ENCODE data around the gene CHCHD6.

Gene CHCHD6

DNA sequence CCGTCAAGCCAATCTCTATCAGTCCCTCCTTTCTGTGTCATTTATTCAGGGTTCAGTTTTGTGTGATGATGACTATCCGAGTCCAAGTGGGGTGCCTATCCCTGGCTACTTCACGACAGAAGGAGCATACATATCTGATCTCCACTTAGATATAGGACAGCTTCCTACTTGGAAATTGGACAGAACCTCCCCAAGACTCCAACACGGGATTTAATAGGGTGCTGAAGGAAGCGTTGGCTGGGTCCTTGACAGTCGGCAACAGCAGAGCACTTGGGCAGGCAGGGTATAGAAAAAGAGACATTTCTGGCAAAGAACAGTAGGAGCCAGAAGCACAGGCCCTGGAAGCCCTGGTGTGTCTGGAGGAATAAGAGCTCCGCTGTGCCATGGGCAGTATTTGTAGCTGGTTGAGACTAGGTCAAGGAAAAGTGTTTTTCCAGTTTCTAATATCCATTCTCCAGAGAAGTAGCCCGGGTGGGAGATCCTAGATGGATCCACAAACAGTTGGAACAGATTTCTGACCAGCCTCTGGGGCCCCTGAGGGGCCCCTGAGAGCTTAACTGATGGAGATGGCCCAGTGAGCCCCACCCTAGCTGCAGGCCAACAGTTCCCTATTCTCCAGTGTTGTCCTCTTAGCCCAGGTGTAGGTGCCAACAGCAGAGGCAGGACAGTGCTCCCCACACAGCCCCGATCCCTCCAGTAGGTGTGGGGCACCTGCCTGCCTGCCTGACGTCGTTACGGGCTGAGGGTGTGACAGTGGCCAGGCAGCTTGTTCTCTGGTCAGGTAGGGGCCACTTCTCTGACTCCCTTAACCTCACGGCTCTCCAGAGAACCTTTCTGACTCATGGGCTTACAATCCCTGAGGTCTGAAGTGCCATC is 130.8 kb downstream of the CHCHD6 start:
- Mint-ChIP-seq H3K27me3 (no peaks in the 10 kb centered on the region), H3K27ac (no peak overlapping the region), H3K9me3 (no peaks in the 10 kb centered on the region), H3K4me3 (no peak overlapping the region), H3K4me1 (no peaks in the 10 kb centered on the region), H3K36me3 (peaks cover 12% of the 10 kb centered on the region)

DNA sequence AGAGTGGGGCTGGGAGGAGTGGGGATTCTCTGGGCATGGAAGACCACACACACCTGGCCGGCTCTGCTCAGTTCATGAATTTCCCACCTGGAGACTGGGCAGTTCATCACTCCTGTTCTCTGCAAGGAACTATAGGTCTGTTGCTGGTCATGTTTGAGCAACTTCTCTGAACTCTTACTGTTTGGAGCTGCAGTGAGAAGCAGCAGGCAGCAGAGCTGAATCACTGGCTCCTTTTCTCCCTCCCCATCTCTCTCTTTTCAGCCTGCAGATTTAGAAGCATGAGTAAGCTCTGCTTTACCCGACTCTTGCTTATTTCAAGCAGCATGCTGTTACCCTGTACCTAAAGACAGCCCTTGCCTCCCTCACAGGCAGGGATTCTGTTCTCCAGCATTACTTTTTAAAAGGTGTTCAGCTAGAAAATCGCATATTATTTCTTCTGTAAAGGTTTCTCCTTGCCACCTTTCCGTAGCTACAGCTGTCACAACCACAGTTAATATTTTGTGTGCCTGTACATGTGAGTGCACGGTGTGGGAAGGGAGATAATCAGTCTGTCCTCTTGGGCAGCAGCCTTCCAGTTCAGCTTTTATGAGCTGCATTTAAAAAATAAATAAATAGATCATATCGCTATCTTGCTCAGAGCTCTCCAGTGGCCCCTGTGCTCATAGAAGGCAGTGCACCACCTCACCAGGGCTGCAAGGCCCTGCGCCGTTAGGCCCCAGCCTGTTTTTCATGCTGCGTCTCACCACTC is 131.6 kb downstream of the CHCHD6 start:
- no peaks in the 10 kb centered on the region for H3K4me1 Mint-ChIP-seq
- H3K27ac Mint-ChIP-seq = no peak overlapping the region
- H3K36me3 Mint-ChIP-seq = peaks cover 14% of the 10 kb centered on the region
- H3K4me3 Mint-ChIP-seq = no peak overlapping the region
- no peaks in the 10 kb centered on the region for H3K27me3 Mint-ChIP-seq
- H3K9me3 Mint-ChIP-seq = no peaks in the 10 kb centered on the region

DNA sequence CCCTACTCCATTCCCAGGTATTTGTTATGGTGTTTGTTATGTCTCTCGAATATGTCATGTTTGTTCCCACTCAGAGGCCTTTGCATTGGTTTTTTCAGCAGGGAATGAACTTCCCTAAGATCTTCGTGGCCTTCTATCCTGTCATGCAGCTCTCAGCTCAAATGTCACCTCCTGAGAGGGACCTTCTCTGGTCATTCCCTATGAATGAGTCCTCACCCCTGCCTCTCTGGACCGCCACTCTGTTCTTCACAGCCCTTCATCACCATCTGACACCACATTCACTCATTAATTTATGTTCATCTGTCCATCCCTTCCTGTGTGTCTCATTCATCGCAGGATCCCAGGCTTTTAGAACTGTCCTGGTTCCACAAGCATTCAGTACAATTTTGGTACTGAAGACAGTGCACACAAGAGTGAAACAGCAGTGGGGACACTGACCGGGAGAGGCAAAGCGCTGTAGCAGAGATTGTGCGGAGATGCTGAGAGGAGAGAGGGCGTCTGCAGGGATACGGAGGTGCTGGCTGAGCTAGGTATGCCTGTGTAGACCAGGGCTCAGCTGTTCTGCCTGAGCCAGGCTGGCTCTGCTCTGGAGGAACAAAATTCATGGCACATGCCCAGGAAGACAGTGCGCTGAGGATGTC is 132.3 kb downstream of the CHCHD6 start:
- no peak overlapping the region for H3K27ac Mint-ChIP-seq
- H3K4me3 Mint-ChIP-seq = no peak overlapping the region
- H3K4me1 Mint-ChIP-seq = no peaks in the 10 kb centered on the region
- H3K27me3 Mint-ChIP-seq = no peaks in the 10 kb centered on the region
- H3K9me3 Mint-ChIP-seq = no peaks in the 10 kb centered on the region
- H3K36me3 Mint-ChIP-seq = peaks cover 14% of the 10 kb centered on the region

DNA sequence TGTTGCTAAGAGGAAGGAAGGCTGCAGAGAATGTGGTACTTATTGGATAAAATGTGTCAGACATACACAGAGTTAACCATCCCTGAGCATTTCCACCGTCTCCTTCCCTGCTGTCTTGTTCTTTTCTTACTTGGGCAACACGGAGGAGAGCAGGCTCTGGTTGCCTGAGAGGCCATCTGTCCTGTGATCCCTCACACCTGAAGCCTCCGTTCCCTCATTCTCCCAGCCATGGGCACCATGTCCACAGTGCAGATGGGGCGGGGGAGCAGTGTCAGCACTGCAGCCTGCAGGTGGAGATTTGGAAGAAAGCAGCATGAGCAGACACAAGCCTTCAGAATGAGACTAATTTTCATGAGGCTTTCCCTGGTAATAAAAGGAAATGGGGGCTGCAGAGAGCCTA is 133.7 kb downstream of the CHCHD6 start:
- Mint-ChIP-seq H3K9me3 (no peaks in the 10 kb centered on the region), H3K4me1 (no peaks in the 10 kb centered on the region), H3K27ac (no peak overlapping the region)

DNA sequence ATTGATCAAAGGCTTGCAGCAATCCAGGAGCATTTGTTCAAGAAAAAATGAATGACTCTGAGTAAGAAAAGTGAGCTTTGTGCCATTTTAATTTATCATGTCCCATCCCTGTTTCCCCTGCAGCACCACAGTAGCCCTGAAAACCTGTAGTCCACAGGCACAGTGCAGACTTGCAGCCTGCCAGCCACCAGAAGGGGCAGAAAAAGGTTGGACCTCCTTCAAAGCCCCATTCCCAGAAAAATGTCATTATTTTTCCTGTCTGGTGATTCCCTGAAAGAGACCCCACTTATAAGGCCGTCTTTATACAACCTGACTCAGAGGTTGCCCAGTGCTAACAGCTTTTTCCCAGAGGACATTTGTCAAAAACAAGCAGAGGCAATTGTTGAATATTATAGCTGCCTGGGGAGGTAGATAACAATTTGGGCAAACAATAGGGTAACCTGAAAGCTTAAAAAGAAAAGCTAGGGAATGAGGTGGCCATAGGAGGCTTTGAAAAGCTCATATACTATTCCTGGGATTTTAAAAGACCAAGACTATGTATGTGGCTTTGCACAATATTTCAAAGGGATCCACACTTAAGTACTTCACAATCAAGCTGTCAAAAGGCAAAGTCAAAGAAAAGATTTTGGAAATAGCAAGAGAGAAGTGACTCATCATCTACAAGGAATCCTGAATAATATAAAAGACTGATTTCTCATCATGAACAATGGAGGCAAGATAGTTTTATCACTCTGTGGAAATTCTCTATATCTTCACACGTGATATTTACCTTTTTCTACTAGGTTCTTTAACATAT is 142.1 kb downstream of the CHCHD6 start:
- no peaks in the 10 kb centered on the region for H3K9me3 Mint-ChIP-seq
- no peaks in the 10 kb centered on the region for H3K4me1 Mint-ChIP-seq
- peaks cover 5% of the 10 kb centered on the region for H3K36me3 Mint-ChIP-seq
- H3K4me3 Mint-ChIP-seq = no peak overlapping the region
- H3K27me3 Mint-ChIP-seq = no peaks in the 10 kb centered on the region
- H3K27ac Mint-ChIP-seq = peak overlapping the region; percentile 14

More for the DNA sequence above, 133.7 kb downstream of the CHCHD6 start:
- H3K36me3 Mint-ChIP-seq = peaks cover 12% of the 10 kb centered on the region
- no peaks in the 10 kb centered on the region for H3K27me3 Mint-ChIP-seq
- H3K4me3 Mint-ChIP-seq = no peak overlapping the region

DNA sequence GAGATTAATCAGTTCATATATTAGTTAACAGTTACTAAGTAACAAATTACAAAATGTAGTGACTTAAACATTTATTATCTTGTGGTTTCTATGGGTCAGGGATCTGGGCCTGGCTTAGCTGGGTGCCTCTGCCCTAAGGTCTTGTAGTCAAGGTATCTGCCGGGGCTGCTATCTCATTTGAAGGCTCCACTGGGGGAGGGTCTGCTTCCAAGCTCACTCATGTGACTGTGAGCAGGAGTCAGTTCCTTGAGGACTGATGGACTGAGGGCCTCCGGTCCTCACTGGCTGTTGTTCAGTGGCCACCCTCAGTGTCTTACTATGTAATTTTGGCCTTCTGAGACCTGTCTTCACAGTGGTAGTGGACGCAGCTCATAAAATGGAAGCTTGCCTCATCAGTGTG is 143.0 kb downstream of the CHCHD6 start:
- H3K9me3 Mint-ChIP-seq = no peaks in the 10 kb centered on the region
- H3K4me3 Mint-ChIP-seq = no peak overlapping the region
- no peak overlapping the region for H3K27ac Mint-ChIP-seq
- H3K4me1 Mint-ChIP-seq = no peaks in the 10 kb centered on the region
- H3K36me3 Mint-ChIP-seq = peaks cover 5% of the 10 kb centered on the region
- no peaks in the 10 kb centered on the region for H3K27me3 Mint-ChIP-seq

DNA sequence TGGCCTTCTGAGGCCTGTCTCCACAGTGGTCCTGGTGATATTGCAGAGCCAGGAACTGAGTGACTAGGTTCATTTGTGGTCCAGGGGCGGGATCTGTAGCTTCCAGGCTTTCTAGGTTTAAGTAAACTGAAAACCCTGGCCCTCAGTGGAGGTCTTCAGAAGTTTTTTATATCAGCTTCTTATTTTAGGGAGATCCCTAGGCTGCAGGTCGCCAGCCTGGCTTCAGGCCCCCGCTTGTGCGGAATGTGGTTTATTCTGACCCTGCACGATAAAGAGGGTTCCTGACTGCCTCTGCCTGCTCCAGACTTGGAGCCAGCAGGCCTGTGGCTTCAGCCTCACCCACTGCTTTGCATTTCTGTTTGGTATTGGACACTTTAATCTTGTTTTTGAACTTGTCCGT is 145.0 kb downstream of the CHCHD6 start:
- peaks cover 10% of the 10 kb centered on the region for H3K36me3 Mint-ChIP-seq
- no peaks in the 10 kb centered on the region for H3K9me3 Mint-ChIP-seq
- H3K27me3 Mint-ChIP-seq = no peaks in the 10 kb centered on the region
- no peak overlapping the region for H3K27ac Mint-ChIP-seq
- no peaks in the 10 kb centered on the region for H3K4me1 Mint-ChIP-seq
- H3K4me3 Mint-ChIP-seq = no peak overlapping the region

DNA sequence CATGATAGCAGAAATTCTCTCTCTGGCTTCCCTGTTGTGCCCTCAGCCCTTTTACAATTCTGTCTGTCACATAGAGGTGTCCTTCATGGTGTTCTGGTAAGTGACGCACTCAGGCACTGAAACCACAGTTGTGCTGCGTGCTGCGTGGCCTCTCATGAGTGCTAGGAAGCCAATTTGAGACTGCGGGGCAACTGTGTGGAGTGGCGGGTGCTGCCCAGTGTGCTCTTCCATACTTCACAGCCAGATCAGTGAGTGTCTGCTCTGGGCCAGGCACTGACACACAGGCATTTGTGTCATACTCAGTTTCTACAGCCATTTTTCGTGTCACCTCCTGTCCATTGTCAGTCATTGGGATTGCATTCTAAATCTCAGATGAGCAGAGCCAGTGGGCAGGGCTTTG is 145.7 kb downstream of the CHCHD6 start:
- H3K4me3 Mint-ChIP-seq = no peak overlapping the region
- no peaks in the 10 kb centered on the region for H3K9me3 Mint-ChIP-seq
- peaks cover 17% of the 10 kb centered on the region for H3K36me3 Mint-ChIP-seq
- no peaks in the 10 kb centered on the region for H3K4me1 Mint-ChIP-seq
- H3K27ac Mint-ChIP-seq = no peak overlapping the region
- H3K27me3 Mint-ChIP-seq = no peaks in the 10 kb centered on the region

DNA sequence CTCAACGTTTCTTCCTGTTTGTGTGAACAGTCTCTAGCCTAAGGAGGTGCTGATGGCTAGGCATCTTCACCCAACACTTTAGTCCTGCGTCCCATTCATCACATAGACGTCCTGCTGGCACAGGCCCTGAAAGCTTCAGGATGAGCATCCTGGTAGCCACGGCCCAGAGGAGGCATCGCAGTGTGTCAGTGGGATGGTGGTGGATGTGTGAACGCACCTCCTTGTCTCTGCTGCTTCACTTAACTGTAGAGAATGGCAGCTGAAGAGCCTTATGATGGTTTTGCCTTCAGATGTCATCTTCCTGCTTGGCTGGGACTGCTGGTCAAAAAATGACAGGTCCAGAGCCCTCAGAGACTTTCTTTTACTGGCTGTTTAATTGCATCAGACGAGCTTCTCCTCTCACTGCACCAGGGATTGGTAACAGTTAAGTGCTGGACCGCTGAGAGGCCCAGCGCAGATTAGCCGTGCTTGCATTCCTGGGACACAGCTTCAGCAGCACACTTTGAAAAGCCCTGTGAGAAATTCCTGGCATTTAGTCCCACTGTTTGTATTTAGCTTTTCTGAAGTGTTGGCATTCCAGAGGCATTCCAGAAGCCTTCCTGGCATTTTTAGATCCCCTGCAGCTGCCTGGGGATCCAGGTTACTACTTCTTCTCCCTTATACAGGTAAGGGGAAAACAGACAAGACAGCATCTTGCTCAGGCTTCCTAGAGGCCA is 146.5 kb downstream of the CHCHD6 start:
- Mint-ChIP-seq H3K4me3 (no peak overlapping the region), H3K27me3 (no peaks in the 10 kb centered on the region), H3K9me3 (no peaks in the 10 kb centered on the region), H3K36me3 (peaks cover 17% of the 10 kb centered on the region), H3K27ac (no peak overlapping the region), H3K4me1 (no peaks in the 10 kb centered on the region)

DNA sequence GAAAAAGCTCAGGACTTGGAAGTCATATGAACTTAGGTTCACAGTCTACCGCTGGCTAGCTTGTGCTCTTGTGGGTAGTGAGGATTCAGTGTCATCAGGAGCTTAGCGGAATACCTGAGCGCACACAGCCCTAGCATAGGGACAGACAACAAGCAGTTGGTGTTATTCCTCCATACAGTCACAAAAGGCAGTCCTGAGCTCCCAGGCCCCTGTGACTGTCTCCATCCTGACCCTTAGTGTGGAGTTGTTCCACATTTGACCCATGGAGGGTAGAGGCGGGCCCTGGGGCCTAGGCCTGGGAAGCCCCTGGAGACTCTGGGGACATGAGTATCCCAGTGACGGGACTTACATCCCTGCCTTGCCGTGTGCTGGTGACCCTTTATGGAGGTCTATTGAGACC is 147.3 kb downstream of the CHCHD6 start:
- H3K4me3 Mint-ChIP-seq = no peak overlapping the region
- H3K4me1 Mint-ChIP-seq = no peaks in the 10 kb centered on the region
- no peak overlapping the region for H3K27ac Mint-ChIP-seq
- H3K36me3 Mint-ChIP-seq = peaks cover 15% of the 10 kb centered on the region
- no peaks in the 10 kb centered on the region for H3K9me3 Mint-ChIP-seq
- H3K27me3 Mint-ChIP-seq = no peaks in the 10 kb centered on the region

DNA sequence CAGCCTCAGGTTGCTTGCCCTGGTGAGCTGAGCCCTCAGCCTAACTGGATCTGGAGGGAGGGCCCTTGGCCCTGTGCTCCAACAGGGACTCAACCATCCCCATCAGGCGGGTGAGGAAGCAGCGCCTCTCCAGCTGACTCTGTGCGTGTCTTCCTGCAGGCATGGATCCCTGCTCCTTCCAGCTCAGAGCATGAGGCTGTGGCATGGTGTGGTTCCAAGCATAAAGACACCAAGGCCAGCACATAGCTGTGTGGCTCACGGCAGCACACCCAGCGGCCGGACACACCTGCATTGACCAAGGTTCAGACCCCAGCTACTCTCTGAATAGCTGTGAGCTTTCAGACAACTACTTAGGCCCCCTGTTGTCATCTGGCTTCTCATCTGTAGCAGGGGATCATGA is 147.9 kb downstream of the CHCHD6 start:
- peaks cover 15% of the 10 kb centered on the region for H3K36me3 Mint-ChIP-seq
- no peak overlapping the region for H3K4me3 Mint-ChIP-seq

DNA sequence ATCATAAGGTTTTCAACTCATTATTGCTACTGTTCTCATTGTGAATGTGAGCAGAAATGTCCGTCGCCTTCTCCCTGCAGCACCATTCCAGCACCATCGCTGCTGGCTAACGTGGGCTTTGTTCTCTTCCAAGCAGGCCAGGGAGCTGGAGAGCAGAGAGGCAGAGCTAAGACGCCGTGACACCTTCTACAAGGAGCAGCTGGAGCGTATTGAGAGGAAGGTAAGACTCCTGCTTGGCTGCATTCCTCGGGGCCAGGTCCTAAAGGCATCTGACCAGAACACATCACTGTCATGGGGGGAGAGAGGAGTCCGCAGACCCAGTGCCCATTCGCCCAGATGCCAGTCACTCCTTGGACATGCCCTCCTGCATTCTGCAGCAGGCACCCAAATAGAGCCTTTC is 148.5 kb downstream of the CHCHD6 start:
- H3K27ac Mint-ChIP-seq = no peak overlapping the region
- no peaks in the 10 kb centered on the region for H3K27me3 Mint-ChIP-seq
- no peaks in the 10 kb centered on the region for H3K9me3 Mint-ChIP-seq
- peaks cover 15% of the 10 kb centered on the region for H3K36me3 Mint-ChIP-seq
- no peak overlapping the region for H3K4me3 Mint-ChIP-seq
- H3K4me1 Mint-ChIP-seq = no peaks in the 10 kb centered on the region

More for the DNA sequence above, 147.9 kb downstream of the CHCHD6 start:
- Mint-ChIP-seq H3K27me3 (no peaks in the 10 kb centered on the region), H3K4me1 (no peaks in the 10 kb centered on the region), H3K9me3 (no peaks in the 10 kb centered on the region), H3K27ac (no peak overlapping the region)

DNA sequence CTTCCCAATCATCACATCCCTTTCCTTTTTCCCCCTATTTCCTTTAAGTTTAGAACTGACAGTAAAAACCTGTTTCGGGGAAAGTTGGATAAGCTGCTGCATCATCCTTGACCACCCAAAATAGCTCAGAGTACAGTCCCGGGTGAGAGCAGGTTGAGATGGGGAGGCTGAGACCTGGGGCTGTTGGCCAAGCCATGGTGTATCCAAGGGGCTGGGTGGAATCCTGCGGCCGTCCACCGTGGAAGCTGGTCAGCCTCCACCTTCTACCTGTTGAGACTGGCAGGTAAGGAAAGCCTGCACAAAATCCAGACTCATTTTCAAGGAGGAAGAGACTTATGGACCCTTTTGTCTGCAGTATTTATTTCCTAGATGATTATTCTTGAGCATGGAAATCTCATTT is 150.6 kb downstream of the CHCHD6 start:
- Mint-ChIP-seq H3K27ac (peak overlapping the region; percentile 21), H3K4me3 (no peak overlapping the region), H3K4me1 (no peaks in the 10 kb centered on the region), H3K9me3 (no peaks in the 10 kb centered on the region), H3K36me3 (peaks cover 19% of the 10 kb centered on the region), H3K27me3 (no peaks in the 10 kb centered on the region)

DNA sequence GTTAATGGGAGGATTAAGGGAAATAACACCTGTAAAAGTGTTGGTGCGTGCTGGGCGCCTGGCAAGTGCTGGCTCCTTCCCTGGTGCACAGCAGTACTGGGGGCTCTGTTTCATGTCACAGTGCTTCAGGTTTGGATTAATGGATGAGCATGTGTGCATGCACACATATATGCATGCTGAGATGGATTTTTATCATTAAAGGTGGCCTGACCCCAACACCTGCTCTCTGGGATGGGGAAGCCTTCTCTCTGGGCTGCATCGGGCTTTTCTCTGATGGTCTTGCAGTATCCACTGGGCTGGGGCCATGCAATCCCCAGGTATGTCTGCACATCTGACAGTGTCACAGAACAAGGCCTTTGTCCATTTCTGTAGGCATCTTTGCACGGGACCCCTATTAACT is 151.3 kb downstream of the CHCHD6 start:
- H3K27me3 Mint-ChIP-seq = no peaks in the 10 kb centered on the region
- no peak overlapping the region for H3K4me3 Mint-ChIP-seq
- H3K36me3 Mint-ChIP-seq = peaks cover 24% of the 10 kb centered on the region
- H3K4me1 Mint-ChIP-seq = no peaks in the 10 kb centered on the region
- no peak overlapping the region for H3K27ac Mint-ChIP-seq
- H3K9me3 Mint-ChIP-seq = no peaks in the 10 kb centered on the region

DNA sequence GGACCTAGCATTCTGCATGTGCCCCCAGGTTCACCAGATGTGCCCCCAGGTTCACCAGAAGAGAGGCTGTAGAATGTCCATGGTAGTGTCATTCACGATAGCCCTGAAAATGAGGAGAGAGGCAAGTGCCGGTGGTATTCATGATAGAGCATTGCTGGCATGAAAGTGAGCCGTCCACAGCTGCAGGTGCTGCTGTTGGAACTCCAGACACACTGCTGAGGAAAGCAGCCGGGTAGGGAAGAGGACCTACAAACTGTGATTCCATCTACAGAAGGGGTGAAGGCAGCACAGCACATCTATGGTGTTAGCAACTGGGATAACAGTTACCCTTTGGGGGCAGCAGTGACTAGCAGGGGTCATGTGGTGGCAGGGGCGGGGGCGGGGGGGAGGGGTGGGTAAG is 153.9 kb downstream of the CHCHD6 start:
- Mint-ChIP-seq H3K4me3 (no peak overlapping the region), H3K36me3 (peaks cover 21% of the 10 kb centered on the region), H3K27me3 (no peaks in the 10 kb centered on the region), H3K9me3 (no peaks in the 10 kb centered on the region), H3K4me1 (no peaks in the 10 kb centered on the region), H3K27ac (no peak overlapping the region)

Data from activated naive CD4-positive, alpha-beta T cell treated with anti-CD3 and anti-CD28 coated beads, Interleukin-2, amount 50 U/mL, for 24 hours (primary cell).